Measurements from ENCODE around the gene COX18.

Gene COX18

GRCh38 chr4:73051625-73052024 lies 17.9 kb downstream of the COX18 start:
- DNase-seq = no peak

GRCh38 chr4:73045879-73046278 lies 23.6 kb downstream of the COX18 start:
- no peak for DNase-seq

GRCh38 chr4:73037057-73037456 lies 32.5 kb downstream of the COX18 start:
- no peak for DNase-seq

GRCh38 chr4:73036123-73036522 lies 33.4 kb downstream of the COX18 start:
- no peak for DNase-seq

GRCh38 chr4:73034896-73035295 lies 34.6 kb downstream of the COX18 start:
- no peak for DNase-seq

- DNase-seq = no peak
Observed at GRCh38 chr4:73028621-73029020, 40.9 kb downstream of the COX18 start.

- DNase-seq = no peak
Observed at GRCh38 chr4:73021634-73022033, 47.9 kb downstream of the COX18 start.

- no peak for DNase-seq
Observed at GRCh38 chr4:73019462-73020047, 50.0 kb downstream of the COX18 start.

GRCh38 chr4:73018595-73018994 lies 50.9 kb downstream of the COX18 start:
- no peak for DNase-seq

- no peak for DNase-seq
Observed at GRCh38 chr4:73013310-73013709, 56.2 kb downstream of the COX18 start.

- no peak for DNase-seq
Observed at GRCh38 chr4:73012673-73013072, 56.8 kb downstream of the COX18 start.

- DNase-seq = no peak
Observed at GRCh38 chr4:73011629-73011985, 57.9 kb downstream of the COX18 start.

GRCh38 chr4:73010789-73011628 lies 58.5 kb downstream of the COX18 start:
- no peak for DNase-seq

GRCh38 chr4:73007526-73008100 lies 61.9 kb downstream of the COX18 start:
- DNase-seq = no peak

GRCh38 chr4:73006286-73006990 lies 63.1 kb downstream of the COX18 start:
- no peak for DNase-seq

- DNase-seq = no peak
Observed at GRCh38 chr4:73005514-73005913, 64.0 kb downstream of the COX18 start.

All from NCI-H2081 treated with DMSO at 0.1 percent for 48 hours (cell line).